ENCODE measurements around the gene CSF3.

CSF3 gene

DNA sequence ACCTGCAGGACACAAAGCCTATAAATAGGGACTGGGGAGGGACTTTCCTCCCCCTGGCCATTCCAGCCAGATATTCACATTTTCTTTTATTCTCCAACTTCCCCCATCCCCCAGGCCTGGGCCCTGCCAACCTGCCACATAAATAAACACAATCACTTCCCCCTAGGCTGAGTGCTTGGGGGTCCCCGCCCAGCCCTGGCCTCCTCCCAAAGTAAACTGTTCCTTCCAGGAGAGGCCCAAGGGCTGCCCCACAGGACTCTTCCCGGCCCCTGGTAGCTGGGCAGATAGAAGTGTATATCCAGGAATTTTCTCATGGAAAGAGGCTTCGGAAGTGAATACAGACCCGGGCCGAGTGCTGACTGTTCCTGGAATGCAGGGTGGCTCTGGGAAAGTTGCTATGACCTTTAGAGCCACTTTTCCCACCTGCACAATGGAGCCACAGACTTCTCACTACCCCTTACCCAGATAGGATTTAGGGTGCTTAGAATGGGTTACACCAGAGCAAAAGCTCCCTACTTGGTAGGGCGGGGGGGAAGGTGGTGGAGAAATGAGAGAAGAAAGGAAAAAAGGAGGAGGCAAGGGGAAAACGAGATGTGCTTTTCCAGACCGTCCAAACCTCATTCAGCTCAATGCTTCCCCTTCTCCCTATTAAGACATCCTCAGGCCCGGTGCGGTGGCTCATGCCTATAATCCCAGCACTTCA lies 8.5 kb downstream of the CSF3 start:
- Mint-ChIP-seq H3K27ac (no peak overlapping the region), H3K4me3 (no peak overlapping the region), H3K36me3 (peaks cover 28% of the 10 kb centered on the region), H3K4me1 (peaks cover 6% of the 10 kb centered on the region), H3K27me3 (no peaks in the 10 kb centered on the region), H3K9me3 (no peaks in the 10 kb centered on the region)
- no peak for DNase-seq (ENCODE audit: low spot score in 2 of 2)
- ATAC-seq (ENCODE audit: low read depth), result no peak

GRCh38 chr17:40024901-40025300 lies 9.7 kb downstream of the CSF3 start:
- H3K4me3 Mint-ChIP-seq, result no peak overlapping the region
- no peaks in the 10 kb centered on the region for H3K27me3 Mint-ChIP-seq
- no peaks in the 10 kb centered on the region for H3K9me3 Mint-ChIP-seq
- peak overlapping the region; percentile 55 for H3K27ac Mint-ChIP-seq
- ATAC-seq (ENCODE audit: low read depth) (no peak), DNase-seq (ENCODE audit: low spot score in 2 of 2) (no peak)
- H3K4me1 Mint-ChIP-seq, result peaks cover 3% of the 10 kb centered on the region
- H3K36me3 Mint-ChIP-seq, result peaks cover 33% of the 10 kb centered on the region

GRCh38 chr17:40025559-40025958 lies 10.3 kb downstream of the CSF3 start:
- DNase-seq (ENCODE audit: low spot score in 2 of 2) (no peak), ATAC-seq (ENCODE audit: low read depth) (no peak)
- Mint-ChIP-seq H3K27ac (peak overlapping the region; percentile 55), H3K9me3 (no peaks in the 10 kb centered on the region), H3K4me1 (peaks cover 3% of the 10 kb centered on the region), H3K27me3 (no peaks in the 10 kb centered on the region), H3K36me3 (peaks cover 29% of the 10 kb centered on the region), H3K4me3 (no peak overlapping the region)

DNA sequence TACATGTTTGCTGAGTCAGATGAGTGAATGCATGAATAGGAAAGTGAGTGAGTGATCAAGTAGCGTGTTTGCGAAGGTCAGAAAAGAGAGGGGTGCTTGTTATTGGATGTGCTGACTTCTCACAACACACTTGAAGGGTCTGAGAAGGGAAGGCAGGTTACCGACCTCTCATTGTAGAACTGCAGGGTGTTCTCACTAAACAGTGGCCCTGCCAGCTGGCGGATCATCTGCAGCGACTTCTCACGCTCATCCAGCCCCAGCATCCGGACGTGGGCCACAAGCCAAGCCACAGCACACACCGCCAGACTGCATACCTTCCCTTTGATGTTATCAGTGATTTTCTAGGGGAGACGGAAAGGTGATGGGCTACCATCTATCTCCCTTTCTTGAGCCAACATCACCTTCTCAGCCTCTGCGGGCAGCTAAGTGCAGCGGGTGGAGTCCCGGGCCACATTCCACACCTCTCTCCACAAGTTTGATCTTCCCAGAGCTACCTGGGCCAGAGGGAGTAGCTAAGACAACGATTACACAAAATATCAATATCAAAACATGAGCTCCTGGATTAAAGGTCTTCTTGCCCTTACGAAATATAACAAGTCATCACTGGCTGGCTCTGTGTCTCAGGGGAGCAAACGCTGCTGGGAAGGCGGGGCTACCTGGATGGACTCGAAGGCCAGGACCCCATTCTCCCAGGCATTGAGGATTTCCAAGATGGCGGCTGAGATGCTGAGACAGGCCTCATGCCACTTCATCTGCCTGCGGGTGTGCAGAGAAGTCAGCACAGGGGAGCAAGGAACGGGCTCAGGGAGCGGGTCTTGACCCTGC lies 11.0 kb downstream of the CSF3 start:
- no peak overlapping the region for H3K4me3 Mint-ChIP-seq
- H3K27me3 Mint-ChIP-seq, result no peaks in the 10 kb centered on the region
- no peak for ATAC-seq (ENCODE audit: low read depth)
- peaks cover 33% of the 10 kb centered on the region for H3K36me3 Mint-ChIP-seq
- H3K27ac Mint-ChIP-seq, result no peak overlapping the region
- H3K4me1 Mint-ChIP-seq, result peaks cover 3% of the 10 kb centered on the region
- no peak for DNase-seq (ENCODE audit: low spot score in 2 of 2)
- H3K9me3 Mint-ChIP-seq, result no peaks in the 10 kb centered on the region

- no peak overlapping the region for H3K4me3 Mint-ChIP-seq
- ATAC-seq (ENCODE audit: low read depth), result peak; percentile 97
- peaks cover 32% of the 10 kb centered on the region for H3K36me3 Mint-ChIP-seq
- no peaks in the 10 kb centered on the region for H3K27me3 Mint-ChIP-seq
- DNase-seq (ENCODE audit: low spot score in 2 of 2), result peak; percentile 71 to 73
- no peak overlapping the region for H3K27ac Mint-ChIP-seq
- H3K9me3 Mint-ChIP-seq, result no peaks in the 10 kb centered on the region
- peaks cover 3% of the 10 kb centered on the region for H3K4me1 Mint-ChIP-seq
Measured at GRCh38 chr17:40026816-40027613, 11.8 kb downstream of the CSF3 start.

- Mint-ChIP-seq H3K4me3 (no peak overlapping the region), H3K36me3 (peaks cover 32% of the 10 kb centered on the region), H3K27me3 (no peaks in the 10 kb centered on the region), H3K4me1 (peaks cover 3% of the 10 kb centered on the region), H3K9me3 (no peaks in the 10 kb centered on the region), H3K27ac (no peak overlapping the region)
- no peak for ATAC-seq (ENCODE audit: low read depth)
- DNase-seq (ENCODE audit: low spot score in 2 of 2), result no peak
Measured at GRCh38 chr17:40027614-40028012, 12.4 kb downstream of the CSF3 start.

- DNase-seq (ENCODE audit: low spot score in 2 of 2) (no peak), ATAC-seq (ENCODE audit: low read depth) (no peak)
- H3K36me3 Mint-ChIP-seq, result peaks cover 32% of the 10 kb centered on the region
- no peak overlapping the region for H3K4me3 Mint-ChIP-seq
- H3K27ac Mint-ChIP-seq, result no peak overlapping the region
- no peaks in the 10 kb centered on the region for H3K9me3 Mint-ChIP-seq
- H3K4me1 Mint-ChIP-seq, result peaks cover 3% of the 10 kb centered on the region
- no peaks in the 10 kb centered on the region for H3K27me3 Mint-ChIP-seq
Measured at GRCh38 chr17:40028595-40028994, 13.4 kb downstream of the CSF3 start.

DNA sequence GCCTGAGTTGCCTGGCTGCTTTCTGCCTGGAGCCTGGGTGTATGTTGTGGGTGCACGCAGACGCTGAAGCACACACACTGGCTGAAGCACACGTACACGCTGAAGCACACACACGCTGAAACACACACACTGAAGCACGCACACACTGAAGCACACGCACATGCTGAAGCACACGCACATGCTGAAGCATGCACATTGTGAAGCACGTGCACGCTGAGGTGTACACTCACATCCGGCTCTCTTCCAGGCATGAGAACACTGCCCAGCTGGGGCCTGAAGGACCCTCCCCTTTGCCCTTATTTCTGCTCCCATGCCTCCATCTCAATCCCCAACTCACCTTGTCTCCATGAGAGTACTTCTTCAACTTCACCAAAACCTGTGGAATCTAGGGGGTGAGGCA lies 16.5 kb downstream of the CSF3 start:
- peaks cover 24% of the 10 kb centered on the region for H3K36me3 Mint-ChIP-seq
- no peak overlapping the region for H3K4me3 Mint-ChIP-seq
- no peaks in the 10 kb centered on the region for H3K27me3 Mint-ChIP-seq
- no peaks in the 10 kb centered on the region for H3K9me3 Mint-ChIP-seq
- peaks cover 6% of the 10 kb centered on the region for H3K4me1 Mint-ChIP-seq
- no peak for ATAC-seq (ENCODE audit: low read depth)
- no peak overlapping the region for H3K27ac Mint-ChIP-seq
- DNase-seq (ENCODE audit: low spot score in 2 of 2), result no peak

GRCh38 chr17:40032322-40033320 lies 17.4 kb downstream of the CSF3 start:
- Mint-ChIP-seq H3K9me3 (no peaks in the 10 kb centered on the region), H3K27ac (no peak overlapping the region), H3K36me3 (peaks cover 26% of the 10 kb centered on the region), H3K4me3 (no peak overlapping the region), H3K4me1 (peaks cover 2% of the 10 kb centered on the region), H3K27me3 (no peaks in the 10 kb centered on the region)
- no peak for DNase-seq (ENCODE audit: low spot score in 2 of 2)
- ATAC-seq (ENCODE audit: low read depth), result no peak

GRCh38 chr17:40033339-40033738 lies 18.1 kb downstream of the CSF3 start:
- no peak overlapping the region for H3K4me3 Mint-ChIP-seq
- no peaks in the 10 kb centered on the region for H3K27me3 Mint-ChIP-seq
- DNase-seq (ENCODE audit: low spot score in 2 of 2), result no peak
- H3K4me1 Mint-ChIP-seq, result peaks cover 2% of the 10 kb centered on the region
- H3K9me3 Mint-ChIP-seq, result no peaks in the 10 kb centered on the region
- ATAC-seq (ENCODE audit: low read depth), result no peak
- no peak overlapping the region for H3K27ac Mint-ChIP-seq
- H3K36me3 Mint-ChIP-seq, result peaks cover 26% of the 10 kb centered on the region

DNA sequence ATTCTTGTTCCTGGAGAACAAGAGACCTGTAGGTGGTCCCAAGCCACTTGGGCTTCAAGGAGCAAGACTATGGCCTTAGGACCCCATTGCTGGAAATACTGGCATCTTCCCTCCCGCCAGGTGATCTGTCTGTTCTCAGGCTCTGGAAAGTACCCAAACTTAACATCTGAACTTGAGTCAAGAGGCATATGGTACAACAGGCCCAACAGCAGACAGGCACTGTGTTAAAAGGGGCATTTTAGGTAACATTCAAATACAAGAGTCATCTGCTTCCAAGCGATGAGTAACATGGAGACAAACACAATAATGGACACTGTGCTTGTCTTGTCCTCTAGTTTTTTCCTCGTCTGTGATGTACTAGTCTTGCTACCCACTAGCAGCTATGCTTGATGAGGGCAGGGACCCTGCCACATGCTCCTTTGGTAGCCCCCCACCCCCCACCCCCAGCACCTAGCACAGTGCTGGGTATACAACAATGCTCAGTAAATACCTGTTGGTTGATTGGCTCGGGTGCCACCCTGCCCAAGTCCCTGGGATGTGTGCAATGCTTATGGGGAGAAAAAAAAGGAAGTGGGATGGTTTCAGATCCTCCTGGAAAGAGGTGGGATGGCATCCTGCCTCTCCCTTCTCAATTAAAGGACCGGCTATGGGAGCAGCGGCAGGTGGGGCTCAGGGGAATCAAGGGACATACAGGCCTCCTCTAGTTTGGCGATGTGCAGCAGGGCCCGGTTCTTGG lies 19.4 kb downstream of the CSF3 start:
- Mint-ChIP-seq H3K27ac (no peak overlapping the region), H3K4me1 (peaks cover 6% of the 10 kb centered on the region), H3K9me3 (no peaks in the 10 kb centered on the region), H3K36me3 (peaks cover 18% of the 10 kb centered on the region), H3K27me3 (no peaks in the 10 kb centered on the region), H3K4me3 (no peak overlapping the region)
- ATAC-seq (ENCODE audit: low read depth) (no peak), DNase-seq (ENCODE audit: low spot score in 2 of 2) (no peak)

DNA sequence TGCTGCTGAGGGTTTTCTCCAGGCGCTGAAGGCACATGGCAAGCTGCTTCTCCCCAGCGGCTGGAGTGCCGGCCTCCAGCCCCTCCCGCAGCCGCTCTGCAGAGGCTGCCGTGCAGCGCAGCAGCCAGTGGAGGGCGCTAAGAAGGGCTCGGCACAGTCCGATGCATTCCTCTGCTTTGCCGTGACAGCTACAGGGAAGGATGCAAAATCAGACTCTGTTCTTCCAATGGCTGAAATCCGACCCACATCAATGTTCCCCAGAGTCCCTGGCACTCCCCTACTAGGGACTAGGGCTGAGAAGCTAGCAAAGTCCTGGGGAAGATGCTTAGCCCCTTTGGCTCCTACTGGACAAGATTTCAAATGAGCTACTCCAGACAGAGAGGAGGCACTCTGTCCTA lies 19.9 kb downstream of the CSF3 start:
- Mint-ChIP-seq H3K27ac (no peak overlapping the region), H3K36me3 (peaks cover 16% of the 10 kb centered on the region), H3K27me3 (no peaks in the 10 kb centered on the region), H3K4me3 (no peak overlapping the region), H3K9me3 (no peaks in the 10 kb centered on the region), H3K4me1 (peaks cover 6% of the 10 kb centered on the region)
- ATAC-seq (ENCODE audit: low read depth) (no peak), DNase-seq (ENCODE audit: low spot score in 2 of 2) (no peak)
